ENCODE results near the gene GRK1.

The GRK1 gene

GRCh38 chr13:113659337-113659736 is 7.7 kb upstream of the GRK1 start:
- H3K27me3 ChIP-seq (ENCODE audit: control insufficient read depth, insufficient read depth, low read length), result no peaks in the 10 kb centered on the region
- no peak overlapping the region for H3K27ac ChIP-seq (ENCODE audit: low read depth, low read length)
- H3K4me1 ChIP-seq (ENCODE audit: control insufficient read depth, insufficient read depth, low read length), result no peaks in the 10 kb centered on the region
- H3K36me3 ChIP-seq (ENCODE audit: control insufficient read depth, insufficient read depth, low read length), result no peaks in the 10 kb centered on the region
- H3K4me3 ChIP-seq (ENCODE audit: low read depth, low read length), result no peak overlapping the region
- H3K9me3 ChIP-seq (ENCODE audit: control insufficient read depth, insufficient read depth, low read depth, low read length), result peaks cover 9% of the 10 kb centered on the region; the same call in 1 of the 2 replicates
- no peak overlapping the region for H3K9ac ChIP-seq (ENCODE audit: low read length)

GRCh38 chr13:113660066-113660465 is 7.0 kb upstream of the GRK1 start:
- Histone ChIP-seq H3K9me3 (ENCODE audit: control insufficient read depth, insufficient read depth, low read depth, low read length) (peaks cover 9% of the 10 kb centered on the region; the same call in 1 of the 2 replicates), H3K4me1 (ENCODE audit: control insufficient read depth, insufficient read depth, low read length) (no peaks in the 10 kb centered on the region), H3K27me3 (ENCODE audit: control insufficient read depth, insufficient read depth, low read length) (no peaks in the 10 kb centered on the region), H3K27ac (ENCODE audit: low read depth, low read length) (no peak overlapping the region), H3K36me3 (ENCODE audit: control insufficient read depth, insufficient read depth, low read length) (no peaks in the 10 kb centered on the region), H3K4me3 (ENCODE audit: low read depth, low read length) (no peak overlapping the region), H3K9ac (ENCODE audit: low read length) (no peak overlapping the region)

GRCh38 chr13:113661509-113661908 is 5.5 kb upstream of the GRK1 start:
- H3K4me1 ChIP-seq (ENCODE audit: control insufficient read depth, insufficient read depth, low read length), result no peaks in the 10 kb centered on the region
- H3K4me3 ChIP-seq (ENCODE audit: low read depth, low read length), result no peak overlapping the region
- H3K36me3 ChIP-seq (ENCODE audit: control insufficient read depth, insufficient read depth, low read length), result no peaks in the 10 kb centered on the region
- no peak overlapping the region for H3K9ac ChIP-seq (ENCODE audit: low read length)
- no peaks in the 10 kb centered on the region for H3K27me3 ChIP-seq (ENCODE audit: control insufficient read depth, insufficient read depth, low read length)
- peaks cover 9% of the 10 kb centered on the region; the same call in 1 of the 2 replicates for H3K9me3 ChIP-seq (ENCODE audit: control insufficient read depth, insufficient read depth, low read depth, low read length)
- H3K27ac ChIP-seq (ENCODE audit: low read depth, low read length), result no peak overlapping the region

- Histone ChIP-seq H3K36me3 (ENCODE audit: control insufficient read depth, insufficient read depth, low read length) (no peaks in the 10 kb centered on the region), H3K4me1 (ENCODE audit: control insufficient read depth, insufficient read depth, low read length) (no peaks in the 10 kb centered on the region), H3K4me3 (ENCODE audit: low read depth, low read length) (no peak overlapping the region), H3K9me3 (ENCODE audit: control insufficient read depth, insufficient read depth, low read depth, low read length) (peaks cover 9% of the 10 kb centered on the region; the same call in 1 of the 2 replicates), H3K9ac (ENCODE audit: low read length) (no peak overlapping the region), H3K27ac (ENCODE audit: low read depth, low read length) (no peak overlapping the region), H3K27me3 (ENCODE audit: control insufficient read depth, insufficient read depth, low read length) (no peaks in the 10 kb centered on the region)
These were observed 3.1 kb upstream of the GRK1 start for GRCh38 chr13:113663934-113664333.

GRCh38 chr13:113664751-113665596 is 2.0 kb upstream of the GRK1 start:
- H3K36me3 ChIP-seq (ENCODE audit: control insufficient read depth, insufficient read depth, low read length), result no peaks in the 10 kb centered on the region
- H3K27ac ChIP-seq (ENCODE audit: low read depth, low read length), result no peak overlapping the region
- peaks cover 9% of the 10 kb centered on the region; the same call in 1 of the 2 replicates for H3K9me3 ChIP-seq (ENCODE audit: control insufficient read depth, insufficient read depth, low read depth, low read length)
- no peak overlapping the region for H3K9ac ChIP-seq (ENCODE audit: low read length)
- H3K4me3 ChIP-seq (ENCODE audit: low read depth, low read length), result no peak overlapping the region
- no peaks in the 10 kb centered on the region for H3K4me1 ChIP-seq (ENCODE audit: control insufficient read depth, insufficient read depth, low read length)
- no peaks in the 10 kb centered on the region for H3K27me3 ChIP-seq (ENCODE audit: control insufficient read depth, insufficient read depth, low read length)

GRCh38 chr13:113665597-113666328 is 1.3 kb upstream of the GRK1 start:
- no peaks in the 10 kb centered on the region for H3K27me3 ChIP-seq (ENCODE audit: control insufficient read depth, insufficient read depth, low read length)
- H3K9me3 ChIP-seq (ENCODE audit: control insufficient read depth, insufficient read depth, low read depth, low read length), result peaks cover 9% of the 10 kb centered on the region; the same call in 1 of the 2 replicates
- H3K4me1 ChIP-seq (ENCODE audit: control insufficient read depth, insufficient read depth, low read length), result no peaks in the 10 kb centered on the region
- H3K9ac ChIP-seq (ENCODE audit: low read length), result no peak overlapping the region
- no peaks in the 10 kb centered on the region for H3K36me3 ChIP-seq (ENCODE audit: control insufficient read depth, insufficient read depth, low read length)
- H3K27ac ChIP-seq (ENCODE audit: low read depth, low read length), result no peak overlapping the region
- no peak overlapping the region for H3K4me3 ChIP-seq (ENCODE audit: low read depth, low read length)

GRCh38 chr13:113666329-113666670 is 719 bp upstream of the GRK1 start:
- peaks cover 8% of the 10 kb centered on the region; the same call in 1 of the 2 replicates for H3K9me3 ChIP-seq (ENCODE audit: control insufficient read depth, insufficient read depth, low read depth, low read length)
- H3K27me3 ChIP-seq (ENCODE audit: control insufficient read depth, insufficient read depth, low read length), result no peaks in the 10 kb centered on the region
- H3K36me3 ChIP-seq (ENCODE audit: control insufficient read depth, insufficient read depth, low read length), result no peaks in the 10 kb centered on the region
- no peaks in the 10 kb centered on the region for H3K4me1 ChIP-seq (ENCODE audit: control insufficient read depth, insufficient read depth, low read length)
- H3K9ac ChIP-seq (ENCODE audit: low read length), result no peak overlapping the region
- H3K27ac ChIP-seq (ENCODE audit: low read depth, low read length), result no peak overlapping the region
- H3K4me3 ChIP-seq (ENCODE audit: low read depth, low read length), result no peak overlapping the region

GRCh38 chr13:113667771-113668490 is 912 bp downstream of the GRK1 start:
- no peak overlapping the region for H3K4me3 ChIP-seq (ENCODE audit: low read depth, low read length)
- no peaks in the 10 kb centered on the region for H3K36me3 ChIP-seq (ENCODE audit: control insufficient read depth, insufficient read depth, low read length)
- H3K9ac ChIP-seq (ENCODE audit: low read length), result no peak overlapping the region
- no peaks in the 10 kb centered on the region for H3K4me1 ChIP-seq (ENCODE audit: control insufficient read depth, insufficient read depth, low read length)
- no peaks in the 10 kb centered on the region for H3K9me3 ChIP-seq (ENCODE audit: control insufficient read depth, insufficient read depth, low read depth, low read length)
- no peak overlapping the region for H3K27ac ChIP-seq (ENCODE audit: low read depth, low read length)
- H3K27me3 ChIP-seq (ENCODE audit: control insufficient read depth, insufficient read depth, low read length), result no peaks in the 10 kb centered on the region

- no peak overlapping the region for H3K9ac ChIP-seq (ENCODE audit: low read length)
- H3K4me1 ChIP-seq (ENCODE audit: control insufficient read depth, insufficient read depth, low read length), result no peaks in the 10 kb centered on the region
- H3K4me3 ChIP-seq (ENCODE audit: low read depth, low read length), result no peak overlapping the region
- no peak overlapping the region for H3K27ac ChIP-seq (ENCODE audit: low read depth, low read length)
- H3K9me3 ChIP-seq (ENCODE audit: control insufficient read depth, insufficient read depth, low read depth, low read length), result no peaks in the 10 kb centered on the region
- H3K27me3 ChIP-seq (ENCODE audit: control insufficient read depth, insufficient read depth, low read length), result no peaks in the 10 kb centered on the region
- H3K36me3 ChIP-seq (ENCODE audit: control insufficient read depth, insufficient read depth, low read length), result no peaks in the 10 kb centered on the region
These were observed 1.5 kb downstream of the GRK1 start for GRCh38 chr13:113668491-113668971.

- Histone ChIP-seq H3K27ac (ENCODE audit: low read depth, low read length) (no peak overlapping the region), H3K4me1 (ENCODE audit: control insufficient read depth, insufficient read depth, low read length) (no peaks in the 10 kb centered on the region), H3K36me3 (ENCODE audit: control insufficient read depth, insufficient read depth, low read length) (no peaks in the 10 kb centered on the region), H3K4me3 (ENCODE audit: low read depth, low read length) (no peak overlapping the region), H3K27me3 (ENCODE audit: control insufficient read depth, insufficient read depth, low read length) (no peaks in the 10 kb centered on the region), H3K9me3 (ENCODE audit: control insufficient read depth, insufficient read depth, low read depth, low read length) (no peaks in the 10 kb centered on the region), H3K9ac (ENCODE audit: low read length) (no peak overlapping the region)
These were observed 2.3 kb downstream of the GRK1 start for GRCh38 chr13:113669231-113669754.

Data from HUES6 (cell line).